ENCODE results near the gene NEUROD4. TPM values are rescaled to one million over a fixed set of nuclear protein-coding genes. Genes with fewer than 3 reads are reported as not detected.

NEUROD4 gene
- polyA plus RNA-seq, 1 experiment = not detected

DNA sequence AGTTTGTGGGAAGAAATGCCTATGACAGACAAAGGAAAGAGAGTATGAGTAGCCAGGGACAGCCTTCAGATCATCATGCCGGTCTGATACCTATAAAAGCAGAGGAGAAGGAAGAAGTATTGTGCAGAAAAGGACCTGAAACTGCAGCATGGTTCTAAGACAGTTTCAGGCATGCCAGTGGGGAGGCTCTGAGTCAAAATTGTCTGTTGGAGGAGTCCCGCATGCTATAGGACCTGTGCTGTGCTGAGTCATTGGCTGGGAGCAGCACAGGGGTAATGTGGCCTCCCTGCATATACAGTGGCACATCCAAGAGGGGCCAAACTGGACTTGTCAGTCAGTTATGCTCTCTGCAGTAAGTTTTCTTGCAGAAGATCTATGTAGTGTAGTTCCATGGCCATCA, 40.7 kb downstream of the NEUROD4 start:
- Histone ChIP-seq H3K9me3 (ENCODE audit: control insufficient read depth, insufficient read depth, low read length) (no peaks in the 10 kb centered on the region), H3K27ac (ENCODE audit: low read depth, low read length) (no peak overlapping the region), H3K4me3 (ENCODE audit: low read depth, low read length) (no peak overlapping the region), H3K27me3 (ENCODE audit: control insufficient read depth, insufficient read depth, low read length) (no peaks in the 10 kb centered on the region)
- DNase-seq (ENCODE audit: low read depth, low spot score) = no peak
- TF ChIP-seq, protein P1, sequence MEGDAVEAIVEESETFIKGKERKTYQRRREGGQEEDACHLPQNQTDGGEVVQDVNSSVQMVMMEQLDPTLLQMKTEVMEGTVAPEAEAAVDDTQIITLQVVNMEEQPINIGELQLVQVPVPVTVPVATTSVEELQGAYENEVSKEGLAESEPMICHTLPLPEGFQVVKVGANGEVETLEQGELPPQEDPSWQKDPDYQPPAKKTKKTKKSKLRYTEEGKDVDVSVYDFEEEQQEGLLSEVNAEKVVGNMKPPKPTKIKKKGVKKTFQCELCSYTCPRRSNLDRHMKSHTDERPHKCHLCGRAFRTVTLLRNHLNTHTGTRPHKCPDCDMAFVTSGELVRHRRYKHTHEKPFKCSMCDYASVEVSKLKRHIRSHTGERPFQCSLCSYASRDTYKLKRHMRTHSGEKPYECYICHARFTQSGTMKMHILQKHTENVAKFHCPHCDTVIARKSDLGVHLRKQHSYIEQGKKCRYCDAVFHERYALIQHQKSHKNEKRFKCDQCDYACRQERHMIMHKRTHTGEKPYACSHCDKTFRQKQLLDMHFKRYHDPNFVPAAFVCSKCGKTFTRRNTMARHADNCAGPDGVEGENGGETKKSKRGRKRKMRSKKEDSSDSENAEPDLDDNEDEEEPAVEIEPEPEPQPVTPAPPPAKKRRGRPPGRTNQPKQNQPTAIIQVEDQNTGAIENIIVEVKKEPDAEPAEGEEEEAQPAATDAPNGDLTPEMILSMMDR (IDR thresholded peaks at IDR 0.05; ENCODE audit: low read depth, low read length) = no peak
- ChIA-PET POLR2A (no interaction called here), CTCF (no interaction called here)

DNA sequence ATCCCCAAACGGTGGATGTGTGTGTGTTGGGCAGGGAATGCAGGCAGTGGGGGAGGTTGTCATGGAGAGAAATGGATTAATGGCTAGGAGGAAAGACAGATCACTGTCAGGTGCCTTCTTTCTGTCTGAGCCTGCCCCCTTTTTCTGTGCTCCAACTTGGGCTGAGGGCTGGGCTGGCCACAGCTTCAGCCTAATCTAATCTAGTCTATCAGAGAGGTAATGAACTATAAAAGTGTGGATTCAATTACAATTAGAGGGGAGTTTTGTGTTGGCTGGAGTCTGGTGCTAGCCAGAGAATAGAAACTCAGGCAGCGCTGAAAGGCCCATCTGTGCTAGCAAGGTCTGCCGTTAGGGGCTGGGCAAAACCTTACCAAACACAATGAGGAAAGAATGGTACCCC, 41.2 kb downstream of the NEUROD4 start:
- Histone ChIP-seq H3K9me3 (ENCODE audit: control insufficient read depth, insufficient read depth, low read length) (no peaks in the 10 kb centered on the region), H3K27me3 (ENCODE audit: control insufficient read depth, insufficient read depth, low read length) (no peaks in the 10 kb centered on the region), H3K27ac (ENCODE audit: low read depth, low read length) (no peak overlapping the region), H3K4me3 (ENCODE audit: low read depth, low read length) (no peak overlapping the region)
- TF ChIP-seq, protein P1 (IDR thresholded peaks at IDR 0.05; ENCODE audit: low read depth, low read length) = no peak
- ChIA-PET CTCF (no interaction called here), POLR2A (no interaction called here)
- no peak for DNase-seq (ENCODE audit: low read depth, low spot score)

DNA sequence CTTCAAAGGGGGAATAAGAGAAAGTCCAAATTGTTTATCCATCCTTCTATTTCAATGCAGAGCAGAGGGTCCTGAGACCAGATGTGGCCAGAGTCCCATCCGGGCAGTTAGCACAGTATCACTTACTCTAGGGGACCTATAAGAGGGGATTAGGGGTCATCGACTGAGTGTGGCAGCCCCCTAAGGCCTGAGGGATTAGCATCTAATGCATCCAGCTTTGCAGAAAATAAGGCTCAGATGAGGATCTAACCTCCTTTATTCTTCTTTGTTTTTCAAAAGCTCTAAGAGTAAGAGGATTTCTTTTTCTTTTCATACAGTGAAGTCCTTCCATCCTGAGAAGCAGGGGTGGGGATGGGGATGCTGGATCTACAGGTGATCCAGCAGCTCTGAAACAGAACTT, 43.5 kb downstream of the NEUROD4 start:
- ChIA-PET POLR2A (no interaction called here), CTCF (interaction anchor here (2.9 kb wide), 1 partner anchor 71 kb away, joined by 20 read pairs; no protein-coding TSS in a partner anchor)
- TF ChIP-seq, protein P1 (IDR thresholded peaks at IDR 0.05; ENCODE audit: low read depth, low read length) = no peak
- Histone ChIP-seq H3K27ac (ENCODE audit: low read depth, low read length) (no peak overlapping the region), H3K27me3 (ENCODE audit: control insufficient read depth, insufficient read depth, low read length) (no peaks in the 10 kb centered on the region), H3K9me3 (ENCODE audit: control insufficient read depth, insufficient read depth, low read length) (no peaks in the 10 kb centered on the region), H3K4me3 (ENCODE audit: low read depth, low read length) (no peak overlapping the region)
- no peak for DNase-seq (ENCODE audit: low read depth, low spot score)

DNA sequence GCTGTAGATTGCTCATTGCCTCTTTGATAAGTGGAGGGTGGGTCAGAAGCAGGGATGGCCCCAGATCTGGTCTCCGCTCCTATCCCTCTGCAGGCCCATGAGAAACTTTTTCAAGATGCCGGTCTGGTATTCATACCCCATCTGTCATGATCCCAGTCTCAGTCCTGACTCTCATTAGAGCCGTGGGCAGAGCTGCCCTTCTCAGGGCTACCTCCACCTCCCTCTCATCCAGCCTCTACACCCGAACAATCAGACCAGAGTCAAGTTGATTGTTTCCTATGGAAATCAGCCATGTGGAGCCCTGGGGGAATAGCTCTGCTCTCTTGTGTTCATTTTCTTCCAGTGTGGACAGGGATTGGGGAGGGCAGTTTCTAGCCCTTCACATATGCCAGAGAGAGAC, 45.8 kb downstream of the NEUROD4 start:
- Histone ChIP-seq H3K4me3 (ENCODE audit: low read depth, low read length) (no peak overlapping the region), H3K27ac (ENCODE audit: low read depth, low read length) (no peak overlapping the region), H3K9me3 (ENCODE audit: control insufficient read depth, insufficient read depth, low read length) (no peaks in the 10 kb centered on the region), H3K27me3 (ENCODE audit: control insufficient read depth, insufficient read depth, low read length) (no peaks in the 10 kb centered on the region)
- TF ChIP-seq, protein P1 (IDR thresholded peaks at IDR 0.05; ENCODE audit: low read depth, low read length) = no peak
- CTCF ChIA-PET = interaction anchor here (1.2 to 7.7 kb wide), 2 partner anchors 10 to 70 kb away, joined by 3 to 254 read pairs; no protein-coding TSS in a partner anchor
- POLR2A ChIA-PET = no interaction called here
- DNase-seq (ENCODE audit: low read depth, low spot score) = no peak

DNA sequence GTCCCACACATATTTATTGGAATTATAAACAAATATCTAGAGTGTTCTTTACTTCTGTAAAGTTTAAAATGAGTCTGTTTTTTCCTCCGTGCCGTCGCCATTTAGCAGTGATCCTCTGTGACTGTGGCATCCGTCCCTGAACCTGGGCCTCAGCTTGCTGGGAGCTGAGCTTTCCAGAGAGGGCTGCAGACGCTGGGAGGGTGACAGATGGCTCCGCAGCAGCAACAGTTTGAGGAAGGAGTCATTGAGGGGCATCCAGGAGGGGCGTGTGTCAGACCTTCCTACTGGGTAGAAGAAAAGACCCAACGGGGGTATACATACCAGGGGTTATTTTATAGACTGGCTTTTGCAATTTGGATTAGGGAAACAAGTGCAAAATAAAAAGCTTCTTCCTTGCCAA, 47.9 kb downstream of the NEUROD4 start:
- no peaks in the 10 kb centered on the region for H3K9me3 ChIP-seq (ENCODE audit: control insufficient read depth, insufficient read depth, low read length)
- no peaks in the 10 kb centered on the region for H3K27me3 ChIP-seq (ENCODE audit: control insufficient read depth, insufficient read depth, low read length)
- ChIA-PET POLR2A (no interaction called here), CTCF (interaction anchor here (0.7 to 7.7 kb wide), 17 partner anchors 9 to 488 kb away, joined by 3 to 254 read pairs (median 4); no protein-coding TSS in a partner anchor)
- no peak overlapping the region for H3K27ac ChIP-seq (ENCODE audit: low read depth, low read length)
- TF ChIP-seq, protein P1 (IDR thresholded peaks at IDR 0.05; ENCODE audit: low read depth, low read length) = no peak
- no peak for DNase-seq (ENCODE audit: low read depth, low spot score)
- H3K4me3 ChIP-seq (ENCODE audit: low read depth, low read length) = no peak overlapping the region

Data from AG04450 (cell line).